Fibroblast of mammary gland (primary cell): ENCODE results near the gene FHIT.

Experiments
- DNase-seq: peaks from one replicate; pipeline ENCODE4 v3.0.0-alpha.2; 2010; ENCODE audit warnings: low read depth
- H3K4me3 ChIP-seq: 2 replicates; pipeline ENCODE4 v1.5.1; 2011; ENCODE audit warnings: low read depth, mild to moderate bottlenecking, low read length, moderate library complexity; ENCODE audit not compliant: control insufficient read depth
- CTCF ChIP-seq: conservative IDR thresholded peaks from 2 replicates; pipeline ENCODE4 v1.5.1; 2011; ENCODE audit warnings: low read depth, low read length, inconsistent platforms; ENCODE audit not compliant: control insufficient read depth, insufficient read depth

FHIT gene

GRCh38 chr3:59885899-59886400, 1365.3 kb downstream of the FHIT start:
- TF ChIP-seq CTCF = no peak
- no peak overlapping the region for H3K4me3 ChIP-seq
- no peak for DNase-seq

GRCh38 chr3:59885101-59885500, 1366.2 kb downstream of the FHIT start:
- no peak for TF ChIP-seq CTCF
- no peak for DNase-seq

GRCh38 chr3:59884409-59884808, 1366.8 kb downstream of the FHIT start:
- TF ChIP-seq CTCF = no peak
- no peak overlapping the region for H3K4me3 ChIP-seq
- DNase-seq = no peak

More at GRCh38 chr3:59885101-59885500, 1366.2 kb downstream of the FHIT start:
- no peak overlapping the region for H3K4me3 ChIP-seq

GRCh38 chr3:59882746-59883145, 1368.5 kb downstream of the FHIT start:
- H3K4me3 ChIP-seq = no peak overlapping the region
- no peak for DNase-seq
- TF ChIP-seq CTCF = no peak

DNA sequence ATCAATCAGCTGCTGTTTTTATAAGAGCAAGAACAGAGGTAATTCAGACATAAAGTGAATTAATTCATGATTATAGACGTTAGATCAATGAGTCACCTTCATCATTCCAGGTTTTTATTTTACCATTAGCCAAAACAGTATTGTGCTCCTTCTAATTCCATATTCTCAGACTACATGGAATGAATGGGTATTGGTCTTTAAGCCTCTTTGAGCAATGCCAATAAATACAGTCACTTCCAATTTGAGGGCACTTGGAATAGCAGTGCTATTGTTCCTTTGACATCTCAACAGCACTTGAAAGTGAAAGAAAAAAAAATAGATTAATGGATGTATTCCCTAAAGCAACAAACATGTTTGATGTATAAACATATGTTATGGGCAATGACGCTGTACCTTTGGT, 1370.5 kb downstream of the FHIT start:
- TF ChIP-seq CTCF = no peak
- H3K4me3 ChIP-seq = no peak overlapping the region
- no peak for DNase-seq

GRCh38 chr3:59879031-59879581, 1372.1 kb downstream of the FHIT start:
- no peak for TF ChIP-seq CTCF
- no peak for DNase-seq
- H3K4me3 ChIP-seq = no peak overlapping the region

GRCh38 chr3:59878038-59878427, 1373.2 kb downstream of the FHIT start:
- no peak for TF ChIP-seq CTCF
- no peak for DNase-seq
- H3K4me3 ChIP-seq = no peak overlapping the region
